Adrenal gland (tissue), 5 donors: ENCODE data around the gene NAV2.

Source experiments
- POLR2A ChIP-seq, 2 donors: fragments of 450-650 bp; IDR thresholded peaks; one replicate each; pipeline ENCODE4 v1.6.1; 2017; ENCODE audit warnings: antibody characterized with exemption in 2 of 2, mild to moderate bottlenecking in 2 of 2, moderate library complexity in 1 of 2
- TF ChIP-seq, protein P1 (sequence below), 6 experiments: fragments of 450-650 bp in 4 of 6; fragments of 200-600 bp in 2 of 6; sonication (generic) in 1 of 6; IDR thresholded peaks; 1 replicate in 5 of 6; 2 replicates in 1 of 6; pipeline versions ENCODE4 v1.5.1 to v1.8.0; 2016 to 2021; ENCODE audit warnings: antibody characterized with exemption in 6 of 6, mild to moderate bottlenecking in 2 of 6, moderate library complexity in 1 of 6
- donor health status: DM: no; HTN: no; CAD: no.

DNA sequence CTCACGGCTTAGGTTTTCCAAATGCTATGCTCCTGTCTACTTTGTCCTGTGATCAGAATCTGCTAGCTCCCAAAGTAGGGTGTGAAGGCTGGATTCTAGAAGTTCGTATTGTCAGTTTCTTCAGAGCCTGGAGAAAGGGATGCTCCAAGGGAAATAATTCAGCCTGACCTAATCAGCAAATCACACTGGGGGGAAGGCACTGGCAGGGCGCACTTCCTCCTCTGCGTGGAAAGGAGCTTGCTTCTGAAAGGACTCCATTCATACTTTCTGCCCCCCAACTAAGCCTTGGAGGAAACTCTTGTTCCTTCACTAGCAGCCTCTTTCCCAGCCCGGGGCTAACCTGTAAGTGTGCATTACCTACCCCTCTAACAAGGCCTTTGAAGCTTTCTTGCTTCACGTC lies 165.9 kb downstream of the NAV2 start:
- TF ChIP-seq, protein P1, sequence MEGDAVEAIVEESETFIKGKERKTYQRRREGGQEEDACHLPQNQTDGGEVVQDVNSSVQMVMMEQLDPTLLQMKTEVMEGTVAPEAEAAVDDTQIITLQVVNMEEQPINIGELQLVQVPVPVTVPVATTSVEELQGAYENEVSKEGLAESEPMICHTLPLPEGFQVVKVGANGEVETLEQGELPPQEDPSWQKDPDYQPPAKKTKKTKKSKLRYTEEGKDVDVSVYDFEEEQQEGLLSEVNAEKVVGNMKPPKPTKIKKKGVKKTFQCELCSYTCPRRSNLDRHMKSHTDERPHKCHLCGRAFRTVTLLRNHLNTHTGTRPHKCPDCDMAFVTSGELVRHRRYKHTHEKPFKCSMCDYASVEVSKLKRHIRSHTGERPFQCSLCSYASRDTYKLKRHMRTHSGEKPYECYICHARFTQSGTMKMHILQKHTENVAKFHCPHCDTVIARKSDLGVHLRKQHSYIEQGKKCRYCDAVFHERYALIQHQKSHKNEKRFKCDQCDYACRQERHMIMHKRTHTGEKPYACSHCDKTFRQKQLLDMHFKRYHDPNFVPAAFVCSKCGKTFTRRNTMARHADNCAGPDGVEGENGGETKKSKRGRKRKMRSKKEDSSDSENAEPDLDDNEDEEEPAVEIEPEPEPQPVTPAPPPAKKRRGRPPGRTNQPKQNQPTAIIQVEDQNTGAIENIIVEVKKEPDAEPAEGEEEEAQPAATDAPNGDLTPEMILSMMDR (IDR thresholded peaks at IDR 0.05): no peak
- TF ChIP-seq POLR2A (IDR thresholded peaks at IDR 0.05): no peak
